ENCODE measurements around the gene MAPK9.

Gene MAPK9

DNA sequence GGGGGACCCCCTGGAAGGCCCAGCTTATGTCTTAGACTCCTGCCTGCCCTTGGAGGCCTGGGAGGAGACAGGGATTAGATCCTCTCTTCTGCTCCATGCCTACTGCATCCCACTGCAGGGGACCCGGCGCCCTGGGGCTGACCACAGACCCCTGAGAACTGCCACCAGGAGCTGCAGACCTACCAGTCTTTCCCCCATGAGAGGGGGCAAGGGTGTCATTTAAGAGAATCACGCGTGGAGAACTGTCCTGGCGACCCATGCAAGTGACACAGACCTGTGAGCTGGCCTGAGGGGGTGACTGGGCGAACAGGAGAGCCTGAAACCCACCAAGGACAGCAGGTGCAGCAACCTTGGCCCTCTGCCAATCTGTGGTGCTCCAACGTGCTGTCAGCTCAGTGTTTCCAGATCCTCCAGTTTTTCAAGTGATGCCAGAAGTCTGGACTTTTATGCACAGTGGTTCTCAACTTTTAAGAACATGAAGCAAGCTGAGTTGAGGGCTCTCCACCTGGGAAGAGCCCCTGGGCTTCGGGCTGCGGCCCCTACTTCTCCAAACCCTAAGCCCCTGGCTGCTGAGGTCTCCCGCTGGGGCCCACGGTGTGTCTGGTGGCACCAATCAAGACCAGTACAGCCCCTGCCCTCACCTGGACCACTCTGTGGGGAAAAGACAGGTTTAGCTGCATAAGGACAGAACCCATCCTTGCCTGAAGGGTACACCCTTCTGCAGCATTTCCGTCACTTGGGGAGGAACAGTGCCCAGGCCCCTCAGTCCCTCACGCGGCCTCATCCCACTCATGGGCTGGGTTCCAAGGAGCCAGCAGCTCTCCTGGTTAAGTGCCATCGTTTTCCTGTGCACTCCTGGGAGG lies 43.1 kb upstream of the MAPK9 start:
- Histone ChIP-seq H3K4me1 (peaks cover 0 to 8% (median 0%) of the 10 kb centered on the region in 10 experiments; a peak in 4 of 20 replicates), H3K27ac (no peak overlapping the region), H3K36me3 (no peaks in the 10 kb centered on the region), H3K27me3 (no peaks in the 10 kb centered on the region), H3K4me3 (no peak overlapping the region), H3K4me2 (no peak overlapping the region), H3K9me3 (replicated peaks in 1 of 11) (no peaks in the 10 kb centered on the region), H4K20me1 (no peaks in the 10 kb centered on the region), H3K9ac (no peak overlapping the region)
- TF ChIP-seq Cebpa-rat (IDR thresholded peaks at IDR 0.05), result no peak

DNA sequence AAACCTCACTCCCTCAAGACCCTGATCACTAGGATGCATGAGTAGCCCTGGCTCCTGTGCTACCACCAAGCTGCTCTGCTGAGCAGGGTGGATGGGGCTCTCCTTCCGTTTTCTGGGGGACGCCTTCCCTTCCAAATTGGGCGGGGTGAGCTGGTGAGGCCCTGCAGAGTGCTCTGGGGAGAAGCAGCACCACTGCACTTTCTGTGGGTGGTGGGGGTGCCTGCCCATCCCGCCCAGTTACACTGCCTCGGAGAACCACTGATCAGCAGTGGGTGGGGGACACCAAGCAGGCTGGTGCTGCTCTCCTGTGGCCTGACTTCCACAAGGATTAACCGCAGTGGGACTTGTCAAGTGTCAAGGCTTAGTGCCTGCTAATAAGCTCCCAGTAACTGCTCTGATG lies 42.3 kb upstream of the MAPK9 start:
- no peak for TF ChIP-seq Cebpa-rat (IDR thresholded peaks at IDR 0.05)
- Histone ChIP-seq H3K9me3 (replicated peaks in 1 of 11) (no peaks in the 10 kb centered on the region), H3K4me2 (peak overlapping the region in 2 of 11 experiments; percentile 7 to 13; a peak in 2 of 22 replicates), H3K4me3 (no peak overlapping the region), H3K36me3 (no peaks in the 10 kb centered on the region), H3K27me3 (no peaks in the 10 kb centered on the region), H3K4me1 (peaks cover 0 to 8% (median 0%) of the 10 kb centered on the region in 10 experiments; a peak in 4 of 20 replicates), H3K9ac (no peak overlapping the region), H4K20me1 (no peaks in the 10 kb centered on the region), H3K27ac (no peak overlapping the region)

DNA sequence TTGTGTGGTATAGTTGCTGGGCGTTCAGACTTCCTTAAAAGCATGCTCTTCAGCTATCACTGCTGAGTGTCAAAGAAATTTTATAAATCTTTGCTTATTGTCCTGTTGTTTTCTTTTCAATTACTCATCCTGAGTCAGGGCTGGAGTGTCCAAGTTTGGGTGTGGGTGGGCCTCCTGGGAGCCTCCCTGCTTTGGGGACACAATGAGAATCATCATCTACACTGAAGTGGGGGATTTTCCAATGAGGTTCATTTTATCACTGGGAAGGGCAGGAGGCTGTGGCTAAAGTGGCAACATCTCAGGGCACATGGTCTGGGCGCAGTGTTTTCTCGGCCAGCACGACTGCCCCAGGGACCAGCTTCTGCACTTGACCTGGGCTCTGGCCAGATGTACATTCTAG lies 41.8 kb upstream of the MAPK9 start:
- no peaks in the 10 kb centered on the region for H3K36me3 ChIP-seq
- peak overlapping the region in 2 of 11 experiments; percentile 7 to 13; a peak in 3 of 22 replicates for H3K4me2 ChIP-seq
- no peaks in the 10 kb centered on the region for H4K20me1 ChIP-seq
- H3K9ac ChIP-seq, result no peak overlapping the region
- no peaks in the 10 kb centered on the region for H3K27me3 ChIP-seq
- no peaks in the 10 kb centered on the region for H3K9me3 ChIP-seq (replicated peaks in 1 of 11)
- no peak for TF ChIP-seq Cebpa-rat (IDR thresholded peaks at IDR 0.05)
- no peak overlapping the region for H3K27ac ChIP-seq
- no peak overlapping the region for H3K4me3 ChIP-seq
- H3K4me1 ChIP-seq, result peaks cover 0 to 9% (median 2%) of the 10 kb centered on the region in 10 experiments; a peak in 7 of 20 replicates

DNA sequence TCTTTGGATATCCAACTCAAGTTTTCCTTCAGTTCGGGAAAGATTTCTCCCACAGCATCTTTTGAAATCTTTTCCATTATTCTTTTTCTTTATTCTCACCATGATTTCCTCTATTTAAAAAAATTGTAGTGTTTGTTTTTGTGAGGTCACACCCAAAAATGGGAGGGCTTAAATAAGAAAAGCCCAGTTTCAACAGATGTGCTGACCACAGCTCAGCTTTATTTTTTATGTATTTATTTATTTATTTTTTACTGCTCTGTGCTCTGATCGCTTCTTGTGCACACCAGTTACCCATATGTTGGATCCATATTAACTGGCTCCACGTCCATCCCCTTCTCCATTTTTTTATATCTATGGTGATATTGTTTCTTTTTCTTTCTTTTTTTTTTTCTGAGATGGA lies 41.0 kb upstream of the MAPK9 start:
- H4K20me1 ChIP-seq, result no peaks in the 10 kb centered on the region
- H3K27ac ChIP-seq, result no peak overlapping the region
- H3K36me3 ChIP-seq, result no peaks in the 10 kb centered on the region
- H3K9ac ChIP-seq, result no peak overlapping the region
- no peak for TF ChIP-seq Cebpa-rat (IDR thresholded peaks at IDR 0.05)
- no peaks in the 10 kb centered on the region for H3K9me3 ChIP-seq (replicated peaks in 1 of 11)
- H3K4me3 ChIP-seq, result no peak overlapping the region
- no peak overlapping the region for H3K4me2 ChIP-seq
- no peaks in the 10 kb centered on the region for H3K27me3 ChIP-seq
- peaks cover 0 to 15% (median 6%) of the 10 kb centered on the region in 10 experiments; a peak in 12 of 20 replicates for H3K4me1 ChIP-seq

DNA sequence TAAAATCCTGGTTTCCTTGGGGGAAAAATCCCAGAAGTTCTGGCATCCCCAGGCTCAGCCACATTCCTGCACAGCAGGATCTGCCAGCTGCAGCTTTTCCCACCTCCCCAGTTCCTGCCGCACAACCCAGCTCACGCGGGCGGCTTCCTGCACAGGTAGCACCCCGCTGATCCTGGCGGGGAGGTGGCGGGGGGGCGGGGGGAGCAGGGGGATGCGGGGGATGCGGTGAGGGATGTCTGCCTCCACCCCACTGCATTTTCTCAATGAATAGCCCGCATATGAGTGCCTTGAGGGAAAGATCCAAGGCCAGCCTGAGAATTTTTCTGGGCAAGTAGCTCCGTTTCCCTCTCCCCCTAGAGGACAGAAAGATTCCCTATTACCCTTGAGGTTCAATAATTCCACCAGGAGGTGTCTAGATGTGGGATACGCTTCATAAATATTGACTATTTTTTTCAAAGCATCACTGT lies 40.2 kb upstream of the MAPK9 start:
- H3K27ac ChIP-seq, result no peak overlapping the region
- no peak overlapping the region for H3K4me2 ChIP-seq
- H3K27me3 ChIP-seq, result no peaks in the 10 kb centered on the region
- no peak overlapping the region for H3K9ac ChIP-seq
- H4K20me1 ChIP-seq, result no peaks in the 10 kb centered on the region
- TF ChIP-seq Cebpa-rat (IDR thresholded peaks at IDR 0.05), result no peak
- peaks cover 0 to 15% (median 6%) of the 10 kb centered on the region in 10 experiments; a peak in 12 of 20 replicates for H3K4me1 ChIP-seq
- no peaks in the 10 kb centered on the region for H3K36me3 ChIP-seq
- no peaks in the 10 kb centered on the region for H3K9me3 ChIP-seq (replicated peaks in 1 of 11)
- H3K4me3 ChIP-seq, result no peak overlapping the region

DNA sequence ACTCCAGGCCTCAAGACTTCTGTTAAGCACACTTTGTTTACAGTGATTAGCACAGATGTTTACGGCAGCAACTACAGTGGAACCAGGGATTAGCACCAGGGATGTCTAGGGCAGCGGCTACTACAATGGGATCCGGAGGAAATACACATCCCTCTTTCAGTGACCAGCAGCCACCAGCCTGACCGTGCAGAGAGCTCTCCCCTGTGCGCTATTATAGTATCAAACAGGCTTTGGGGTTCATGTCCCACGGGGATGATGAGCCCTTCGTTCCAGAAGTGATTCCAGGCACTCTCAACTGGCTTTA lies 39.7 kb upstream of the MAPK9 start:
- Histone ChIP-seq H3K4me3 (no peak overlapping the region), H3K4me2 (no peak overlapping the region), H3K9me3 (replicated peaks in 1 of 11) (no peaks in the 10 kb centered on the region), H3K4me1 (peaks cover 0 to 12% (median 6%) of the 10 kb centered on the region in 10 experiments; a peak in 12 of 20 replicates), H4K20me1 (no peaks in the 10 kb centered on the region), H3K36me3 (no peaks in the 10 kb centered on the region), H3K27ac (no peak overlapping the region), H3K27me3 (no peaks in the 10 kb centered on the region), H3K9ac (no peak overlapping the region)
- TF ChIP-seq Cebpa-rat (IDR thresholded peaks at IDR 0.05), result no peak

DNA sequence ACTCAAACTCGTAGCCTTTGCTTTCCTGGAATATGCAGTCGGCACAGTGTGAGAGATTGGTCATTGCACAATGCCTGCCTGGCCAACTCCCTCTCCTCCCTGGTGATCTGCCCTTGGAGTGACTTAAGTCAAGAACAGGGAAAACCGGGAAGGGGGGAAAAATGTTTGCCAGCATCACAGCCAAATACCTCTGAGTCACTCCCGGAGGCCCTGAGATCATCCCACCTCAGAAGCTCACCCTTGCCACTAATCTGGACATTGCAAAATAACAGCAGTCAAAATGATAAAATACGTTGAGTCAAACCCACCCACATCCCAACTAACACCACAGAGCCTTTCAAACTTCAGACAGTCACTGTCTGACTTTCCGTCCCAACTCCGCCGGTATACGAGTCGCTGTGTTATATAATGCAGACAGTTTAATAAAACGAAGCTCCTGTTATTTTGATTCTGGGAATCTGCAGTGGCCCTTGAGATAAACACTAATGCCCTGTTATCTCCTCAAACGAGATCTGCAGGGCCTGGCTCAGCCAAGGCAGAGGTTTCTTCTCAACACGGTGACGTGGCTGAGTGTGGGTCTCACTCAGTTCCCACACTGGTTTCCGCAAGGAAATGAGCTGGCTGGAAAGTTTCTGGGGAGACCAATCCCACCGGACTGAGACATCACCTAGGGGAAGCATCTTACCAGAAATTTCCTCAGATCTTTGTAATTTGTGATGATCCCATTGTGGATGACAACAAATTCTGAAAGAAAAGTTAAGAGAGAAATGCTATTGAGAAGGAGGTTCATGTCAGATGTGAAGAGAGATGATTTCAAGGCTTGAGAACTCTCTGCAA lies 39.1 kb upstream of the MAPK9 start:
- Histone ChIP-seq H3K4me2 (no peak overlapping the region), H3K4me3 (no peak overlapping the region), H3K4me1 (peaks cover 0 to 11% (median 6%) of the 10 kb centered on the region in 10 experiments; a peak in 12 of 20 replicates), H3K27me3 (no peaks in the 10 kb centered on the region), H3K9me3 (replicated peaks in 1 of 11) (no peaks in the 10 kb centered on the region), H3K36me3 (no peaks in the 10 kb centered on the region), H3K27ac (no peak overlapping the region), H3K9ac (no peak overlapping the region), H4K20me1 (no peaks in the 10 kb centered on the region)
- TF ChIP-seq Cebpa-rat (IDR thresholded peaks at IDR 0.05), result no peak

DNA sequence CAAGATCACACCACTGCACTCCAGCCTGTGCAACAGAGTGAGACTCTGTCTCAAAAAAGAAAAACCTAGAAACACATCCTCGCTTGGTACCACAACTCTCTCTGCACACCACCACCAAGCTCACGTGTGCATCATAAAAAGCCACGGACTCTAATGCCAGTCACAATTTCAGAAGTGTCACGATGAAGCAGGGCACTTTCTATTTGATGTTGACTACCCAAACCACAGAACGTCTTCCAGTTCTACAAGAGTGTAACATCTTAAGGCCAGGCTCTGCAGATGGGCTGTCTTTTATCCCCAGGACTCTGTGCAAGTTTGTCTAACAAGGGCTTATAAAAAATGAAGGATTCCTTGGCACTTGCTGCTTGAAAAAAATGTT lies 38.4 kb upstream of the MAPK9 start:
- Histone ChIP-seq H3K4me2 (no peak overlapping the region), H3K27ac (no peak overlapping the region), H3K9ac (no peak overlapping the region)

DNA sequence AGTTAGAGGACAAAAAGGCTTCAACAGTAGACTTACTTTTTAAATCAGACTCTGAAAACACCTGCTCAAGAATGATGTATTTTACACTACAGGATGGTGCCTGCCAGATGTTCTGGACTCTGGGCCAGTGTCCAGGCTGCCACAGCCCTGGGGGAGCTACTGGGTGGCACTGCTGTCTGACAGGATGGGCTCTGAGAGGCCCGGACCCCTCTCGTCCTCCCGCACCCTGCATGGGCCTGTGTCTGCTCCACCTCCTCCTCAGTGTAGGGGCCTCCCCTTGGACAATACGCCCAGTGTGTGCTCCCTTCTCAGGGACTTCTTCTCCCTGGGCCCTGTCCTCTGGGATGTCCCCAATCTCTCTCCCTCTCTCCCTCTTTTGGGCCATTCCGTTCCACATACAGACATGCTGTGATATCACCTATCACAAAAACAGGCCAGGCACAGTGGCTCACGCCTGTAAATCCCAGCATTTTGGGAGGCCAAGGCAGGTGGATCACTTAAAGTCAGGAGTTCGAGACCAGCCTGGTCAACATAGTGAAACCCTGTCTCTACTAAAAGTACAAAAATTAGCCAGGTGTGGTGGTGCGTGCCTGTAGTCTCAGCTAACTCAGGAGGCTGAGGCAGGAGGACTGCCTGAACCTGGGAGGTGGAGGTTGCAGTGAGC lies 37.9 kb upstream of the MAPK9 start:
- Histone ChIP-seq H3K27me3 (no peaks in the 10 kb centered on the region), H3K9ac (no peak overlapping the region), H3K27ac (no peak overlapping the region), H3K4me3 (no peak overlapping the region), H3K4me2 (no peak overlapping the region), H3K36me3 (no peaks in the 10 kb centered on the region), H4K20me1 (no peaks in the 10 kb centered on the region), H3K4me1 (peaks cover 0 to 11% (median 6%) of the 10 kb centered on the region in 10 experiments; a peak in 12 of 20 replicates), H3K9me3 (replicated peaks in 1 of 11) (no peaks in the 10 kb centered on the region)
- TF ChIP-seq Cebpa-rat (IDR thresholded peaks at IDR 0.05), result no peak

More for the DNA sequence above, 38.4 kb upstream of the MAPK9 start:
- H3K4me1 ChIP-seq, result peaks cover 0 to 11% (median 6%) of the 10 kb centered on the region in 10 experiments; a peak in 12 of 20 replicates
- H3K4me3 ChIP-seq, result no peak overlapping the region
- H3K27me3 ChIP-seq, result no peaks in the 10 kb centered on the region
- no peak for TF ChIP-seq Cebpa-rat (IDR thresholded peaks at IDR 0.05)
- no peaks in the 10 kb centered on the region for H3K36me3 ChIP-seq
- no peaks in the 10 kb centered on the region for H4K20me1 ChIP-seq
- no peaks in the 10 kb centered on the region for H3K9me3 ChIP-seq (replicated peaks in 1 of 11)
